AG09309 (cell line): ENCODE data around the gene SOX21.

Source experiments
- DNase-seq: peaks from one replicate; pipeline ENCODE4 v3.0.0-alpha.2; 2010; ENCODE audit warnings: low read depth
- H3K4me3 ChIP-seq: 2 replicates; pipeline ENCODE4 v1.5.1; 2011; ENCODE audit warnings: mild to moderate bottlenecking, low read depth, low read length, moderate library complexity; ENCODE audit not compliant: control insufficient read depth
- CTCF ChIP-seq: IDR thresholded peaks from 2 replicates; pipeline ENCODE4 v1.5.1; 2011; ENCODE audit warnings: mild to moderate bottlenecking, low read depth, low read length, inconsistent platforms; ENCODE audit not compliant: insufficient read depth, control insufficient read depth; ENCODE audit errors: missing control alignments

SOX21 gene

GRCh38 chr13:94712287-94712811, at the start of gene SOX21:
Gene SOX21 (minus strand): TSS chr13:94712545. CDS start chr13:94712049, 496 bp downstream.
- no peak within 1 kb of the TSS; the same call in 1 of the 2 replicates for H3K4me3 ChIP-seq
- no peak for TF ChIP-seq CTCF
- no peak for DNase-seq

GRCh38 chr13:94761407-94761806, 49.1 kb upstream of the SOX21 start:
- no peak for DNase-seq
- TF ChIP-seq CTCF: no peak
- H3K4me3 ChIP-seq: no peak overlapping the region

- TF ChIP-seq CTCF: no peak
- DNase-seq: no peak
- no peak overlapping the region for H3K4me3 ChIP-seq
Measured at GRCh38 chr13:94759120-94759728, 46.9 kb upstream of the SOX21 start.

GRCh38 chr13:94758436-94758960, 46.2 kb upstream of the SOX21 start:
- TF ChIP-seq CTCF: no peak
- no peak overlapping the region for H3K4me3 ChIP-seq
- DNase-seq: no peak

GRCh38 chr13:94753327-94753726, 41.0 kb upstream of the SOX21 start:
- no peak for TF ChIP-seq CTCF
- no peak overlapping the region for H3K4me3 ChIP-seq
- no peak for DNase-seq

- TF ChIP-seq CTCF: no peak
- no peak for DNase-seq
Measured at GRCh38 chr13:94749162-94749561, 36.8 kb upstream of the SOX21 start.

More at GRCh38 chr13:94749162-94749561, 36.8 kb upstream of the SOX21 start:
- no peak overlapping the region for H3K4me3 ChIP-seq
